Caco-2 (cell line): Measurements from ENCODE around the gene ABCC4. TPM values are rescaled to one million over a fixed set of nuclear protein-coding genes. Genes with fewer than 3 reads are reported as not detected.

Source experiments
- BruUV-seq: library from RNA; stranded (reverse); fragments of 400-500 nt; replicated peaks from 2 replicates; lab custom pipeline; 2021; lab: Mats Ljungman, UMichigan
- CTCF ChIA-PET: fragments of 300-600 bp; sonication (Branson Sonifier 250); formaldehyde crosslinking; loops from one replicate; lab custom pipeline; 2022; ENCODE audit warnings: antibody characterized with exemption; lab: Charles Lee
- POLR2A ChIA-PET: fragments of 300-600 bp; sonication (Branson Sonifier 250); formaldehyde crosslinking; loops from one replicate; lab custom pipeline; 2022; ENCODE audit warnings: antibody characterized with exemption; lab: Charles Lee
- DNase-seq, 2 experiments: peaks; one replicate each; pipeline versions ENCODE4 v3.0.0 to v3.0.0-alpha.2; 2020 to 2022
- H3K27me3 ChIP-seq: replicated peaks from 2 replicates; pipeline ENCODE4 v1.6.0; 2011; ENCODE audit warnings: low read length; ENCODE audit not compliant: control insufficient read depth, insufficient read depth
- H3K36me3 ChIP-seq: 2 replicates; pipeline ENCODE4 v1.5.1; 2011; ENCODE audit warnings: low read length; ENCODE audit not compliant: control insufficient read depth, insufficient read depth
- H3K4me1 ChIP-seq: fragments of 250-450 bp; sonication (Bioruptor Pico); 2 replicates; pipeline ENCODE4 v1.5.1; 2020; ENCODE audit warnings: mild to moderate bottlenecking
- H3K4me3 ChIP-seq: 2 replicates; pipeline ENCODE4 v1.5.1; 2011; ENCODE audit warnings: low read depth, mild to moderate bottlenecking, control low read depth, low read length
- H3K9me3 ChIP-seq: fragments of 250-450 bp; sonication (Bioruptor Pico); 2 replicates; pipeline ENCODE4 v1.5.1; 2020; ENCODE audit warnings: mild to moderate bottlenecking, moderate library complexity
- H3K27ac Mint-ChIP-seq: one replicate; pipeline ENCODE4 v1.8.0; 2022; ENCODE audit warnings: mixed read lengths; ENCODE audit not compliant: unreplicated experiment
- H3K27me3 Mint-ChIP-seq: one replicate; pipeline ENCODE4 v1.8.0; 2022; ENCODE audit warnings: mixed read lengths; ENCODE audit not compliant: insufficient read depth, unreplicated experiment
- H3K36me3 Mint-ChIP-seq: one replicate; pipeline ENCODE4 v1.8.0; 2022; ENCODE audit warnings: mild to moderate bottlenecking, mixed read lengths; ENCODE audit not compliant: insufficient read depth, unreplicated experiment
- H3K4me1 Mint-ChIP-seq: one replicate; pipeline ENCODE4 v1.8.0; 2022; ENCODE audit warnings: low read depth, mixed read lengths; ENCODE audit not compliant: unreplicated experiment
- H3K4me3 Mint-ChIP-seq: one replicate; pipeline ENCODE4 v1.8.0; 2022; ENCODE audit warnings: mild to moderate bottlenecking, moderate library complexity, mixed read lengths; ENCODE audit not compliant: unreplicated experiment
- H3K9me3 Mint-ChIP-seq: one replicate; pipeline ENCODE4 v1.8.0; 2022; ENCODE audit warnings: mixed read lengths; ENCODE audit not compliant: unreplicated experiment
- intact Hi-C: fragments of 100-400 bp; cut with micrococcal nuclease; formaldehyde crosslinking; loops from one replicate; pipeline ENCODE4 v1.10.0; 2022; ENCODE audit not compliant: unreplicated experiment
- total RNA-seq: library from RNA; stranded (reverse); gene quantifications from 2 replicates; pipeline ENCODE4 v1.2.3, GENCODE V29; 2022
- TF ChIP-seq, protein P1 (sequence below), 2 experiments: fragments of 200-600 bp in 1 of 2; IDR thresholded peaks; 1 replicate in 1 of 2; 2 replicates in 1 of 2; pipeline versions ENCODE4 v1.5.1 to v1.8.0; 2011 to 2022; ENCODE audit warnings: antibody characterized with exemption in 1 of 2, control low read depth in 1 of 2, inconsistent platforms in 1 of 2, low read depth in 1 of 2, low read length in 1 of 2, mild to moderate bottlenecking in 1 of 2, moderate library complexity in 1 of 2; ENCODE audit not compliant: insufficient read depth in 1 of 2, severe bottlenecking in 1 of 2, unreplicated experiment in 1 of 2

The ABCC4 gene
- total RNA-seq, 1 experiment from 2014 or later = 51.9 TPM

DNA sequence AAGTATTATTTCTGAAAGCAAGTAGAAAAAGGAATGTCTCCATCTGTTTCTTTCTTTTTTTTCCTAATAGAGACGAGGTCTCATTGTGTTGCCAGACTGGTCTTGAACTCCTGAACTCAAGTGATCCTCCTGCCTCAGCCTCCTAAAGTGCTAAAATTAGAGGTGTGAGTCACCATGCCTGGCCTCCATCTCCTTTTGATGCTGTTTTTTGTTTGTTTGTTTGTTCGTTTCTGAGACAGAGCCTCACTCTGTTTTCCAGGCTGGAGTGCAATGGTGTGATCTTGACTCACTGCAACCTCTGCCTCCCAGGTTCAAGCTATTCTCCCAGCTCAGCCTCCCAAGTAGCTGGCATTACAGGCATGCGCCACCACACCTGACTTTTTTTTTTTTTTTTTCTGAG is 14.5 kb upstream of the ABCC4 start:
- Histone ChIP-seq H3K9me3 (no peaks in the 10 kb centered on the region), H3K4me3 (no peak overlapping the region), H3K27me3 (no peaks in the 10 kb centered on the region), H3K4me1 (peaks cover 11% of the 10 kb centered on the region), H3K36me3 (no peaks in the 10 kb centered on the region)
- H3K27ac Mint-ChIP-seq = no peak overlapping the region
- TF ChIP-seq, protein P1, sequence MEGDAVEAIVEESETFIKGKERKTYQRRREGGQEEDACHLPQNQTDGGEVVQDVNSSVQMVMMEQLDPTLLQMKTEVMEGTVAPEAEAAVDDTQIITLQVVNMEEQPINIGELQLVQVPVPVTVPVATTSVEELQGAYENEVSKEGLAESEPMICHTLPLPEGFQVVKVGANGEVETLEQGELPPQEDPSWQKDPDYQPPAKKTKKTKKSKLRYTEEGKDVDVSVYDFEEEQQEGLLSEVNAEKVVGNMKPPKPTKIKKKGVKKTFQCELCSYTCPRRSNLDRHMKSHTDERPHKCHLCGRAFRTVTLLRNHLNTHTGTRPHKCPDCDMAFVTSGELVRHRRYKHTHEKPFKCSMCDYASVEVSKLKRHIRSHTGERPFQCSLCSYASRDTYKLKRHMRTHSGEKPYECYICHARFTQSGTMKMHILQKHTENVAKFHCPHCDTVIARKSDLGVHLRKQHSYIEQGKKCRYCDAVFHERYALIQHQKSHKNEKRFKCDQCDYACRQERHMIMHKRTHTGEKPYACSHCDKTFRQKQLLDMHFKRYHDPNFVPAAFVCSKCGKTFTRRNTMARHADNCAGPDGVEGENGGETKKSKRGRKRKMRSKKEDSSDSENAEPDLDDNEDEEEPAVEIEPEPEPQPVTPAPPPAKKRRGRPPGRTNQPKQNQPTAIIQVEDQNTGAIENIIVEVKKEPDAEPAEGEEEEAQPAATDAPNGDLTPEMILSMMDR (IDR thresholded peaks at IDR 0.05; ENCODE audit: insufficient read depth in 1 of 2, low read depth in 1 of 2, low read length in 1 of 2, severe bottlenecking in 1 of 2, unreplicated experiment in 1 of 2) = no peak
- intact Hi-C loops = no loop called here
- H3K4me1 Mint-ChIP-seq = peaks cover 24% of the 10 kb centered on the region
- ChIA-PET CTCF (interaction anchor here (0.6 kb wide), 1 partner anchor 19 kb away, joined by 3 read pairs; no protein-coding TSS in a partner anchor), POLR2A (no interaction called here)
- H3K36me3 Mint-ChIP-seq = peaks cover 4% of the 10 kb centered on the region
- no peaks in the 10 kb centered on the region for H3K9me3 Mint-ChIP-seq
- H3K4me3 Mint-ChIP-seq = no peak overlapping the region
- DNase-seq = no peak
- no peaks in the 10 kb centered on the region for H3K27me3 Mint-ChIP-seq
- no TSS peak for BruUV-seq

DNA sequence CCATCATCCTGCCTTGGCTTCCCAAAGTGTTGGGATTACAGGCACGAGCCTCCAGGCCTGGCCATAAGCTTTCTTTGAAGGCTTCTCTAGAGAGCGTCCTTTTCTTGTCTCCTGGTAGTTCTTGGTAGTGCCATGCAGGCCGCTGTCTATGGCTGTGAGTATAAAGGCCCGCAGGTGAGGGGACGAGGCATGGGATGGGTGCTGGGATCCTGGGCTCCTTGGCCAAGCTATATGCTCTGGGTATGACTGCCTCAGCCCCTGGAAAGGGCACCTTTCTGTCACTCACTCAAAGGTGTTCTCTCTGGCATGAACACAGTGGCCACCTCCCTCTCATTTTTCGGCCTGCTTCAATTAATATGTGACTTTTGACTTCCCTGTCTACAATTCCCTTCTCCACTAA is 6.3 kb upstream of the ABCC4 start:
- H3K27me3 Mint-ChIP-seq = no peaks in the 10 kb centered on the region

DNA sequence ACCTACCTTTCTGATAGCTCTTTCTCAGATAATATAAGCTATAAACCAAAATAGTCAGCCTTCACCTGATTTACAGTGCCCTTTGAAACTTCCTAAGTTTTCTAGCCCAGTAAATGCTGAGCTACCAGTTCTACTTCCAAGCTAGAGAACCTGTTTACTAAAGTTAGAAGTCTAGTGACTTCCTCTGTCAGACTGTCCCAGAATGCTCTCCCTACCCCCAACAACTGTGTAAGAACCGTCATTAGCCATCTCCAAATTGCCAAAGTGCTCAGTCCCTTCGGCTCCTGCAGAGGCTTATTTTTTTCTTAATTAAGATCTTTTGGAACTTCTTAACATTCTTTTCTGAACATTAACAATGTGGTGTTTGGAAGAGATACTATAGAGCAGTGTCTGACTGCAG is 3.2 kb upstream of the ABCC4 start:
- ChIA-PET CTCF (interaction anchor here (0.8 kb wide), 1 partner anchor 76 kb away, joined by 7 read pairs; no protein-coding TSS in a partner anchor), POLR2A (interaction anchor here (0.6 kb wide), 1 partner anchor 21 kb away, joined by 3 read pairs; no protein-coding TSS in a partner anchor)
- H3K36me3 Mint-ChIP-seq = no peaks in the 10 kb centered on the region
- DNase-seq = no peak
- no peak overlapping the region for H3K4me3 Mint-ChIP-seq
- no TSS peak for BruUV-seq
- Histone ChIP-seq H3K9me3 (no peaks in the 10 kb centered on the region), H3K36me3 (no peaks in the 10 kb centered on the region), H3K27me3 (no peaks in the 10 kb centered on the region), H3K4me3 (no peak overlapping the region), H3K4me1 (peaks cover 15% of the 10 kb centered on the region)
- peaks cover 9% of the 10 kb centered on the region for H3K4me1 Mint-ChIP-seq
- intact Hi-C loops = no loop called here
- H3K27ac Mint-ChIP-seq = no peak overlapping the region
- H3K27me3 Mint-ChIP-seq = no peaks in the 10 kb centered on the region
- TF ChIP-seq, protein P1 (IDR thresholded peaks at IDR 0.05; ENCODE audit: insufficient read depth in 1 of 2, low read depth in 1 of 2, low read length in 1 of 2, severe bottlenecking in 1 of 2, unreplicated experiment in 1 of 2) = no peak
- no peaks in the 10 kb centered on the region for H3K9me3 Mint-ChIP-seq

More for the DNA sequence above, 6.3 kb upstream of the ABCC4 start:
- TF ChIP-seq, protein P1 (IDR thresholded peaks at IDR 0.05; ENCODE audit: insufficient read depth in 1 of 2, low read depth in 1 of 2, low read length in 1 of 2, severe bottlenecking in 1 of 2, unreplicated experiment in 1 of 2) = no peak
- Mint-ChIP-seq H3K9me3 (no peaks in the 10 kb centered on the region), H3K4me1 (no peaks in the 10 kb centered on the region), H3K27ac (no peak overlapping the region), H3K36me3 (peaks cover 4% of the 10 kb centered on the region), H3K4me3 (no peak overlapping the region)
- no peak for DNase-seq
- no peak overlapping the region for H3K4me3 ChIP-seq
- H3K9me3 ChIP-seq = no peaks in the 10 kb centered on the region
- CTCF ChIA-PET = no interaction called here
- H3K36me3 ChIP-seq = no peaks in the 10 kb centered on the region
- POLR2A ChIA-PET = no interaction called here
- 0 out of 2 replicates have a peak, but pooled peaks cover 3% of the 10 kb centered on the region for H3K4me1 ChIP-seq
- no peaks in the 10 kb centered on the region for H3K27me3 ChIP-seq
- intact Hi-C loops = no loop called here
- no TSS peak for BruUV-seq
